Heart left ventricle (tissue), 16 donors: ENCODE data around the gene CCDC187. TPM values are rescaled to one million over a fixed set of nuclear protein-coding genes. Genes with fewer than 3 reads are reported as not detected.

Source experiments
- ATAC-seq, 4 donors: fragments of 200-7000 bp; cut with Tn5 transposase; one replicate each; pipeline ENCODE4 v1.9.1; 2020 to 2022; ENCODE audit warnings: moderate library complexity in 4 of 4, mild to moderate bottlenecking in 3 of 4, moderate number of reproducible peaks in 1 of 4
- DNase-seq, 5 donors: peaks; one replicate each; pipeline ENCODE4 v3.0.0-alpha.2; 2020
- H3K27ac ChIP-seq, 12 donors: fragments of 200-600 bp; sonication (generic) in 4 of 12; one replicate each; pipeline versions ENCODE4 v1.5.0 to v1.8.0; 2016 to 2022; ENCODE audit warnings: mild to moderate bottlenecking in 2 of 12
- H3K27me3 ChIP-seq, 9 donors: fragments of 200-600 bp; sonication (generic) in 2 of 9; one replicate each; pipeline versions ENCODE4 v1.5.1 to v1.8.0; 2016 to 2022; ENCODE audit warnings: mild to moderate bottlenecking in 3 of 9
- H3K36me3 ChIP-seq, 9 donors: fragments of 200-600 bp; sonication (generic) in 2 of 9; one replicate each; pipeline versions ENCODE4 v1.5.0 to v1.8.0; 2018 to 2022; ENCODE audit warnings: mild to moderate bottlenecking in 2 of 9
- H3K4me1 ChIP-seq, 12 donors: fragments of 200-600 bp; sonication (generic) in 4 of 12; one replicate each; pipeline versions ENCODE4 v1.5.0 to v1.8.0; 2016 to 2022; ENCODE audit warnings: mild to moderate bottlenecking in 3 of 12
- H3K4me3 ChIP-seq, 12 donors: fragments of 200-600 bp; sonication (generic) in 4 of 12; one replicate each; pipeline versions ENCODE4 v1.5.0 to v1.8.0; 2017 to 2022; ENCODE audit warnings: mild to moderate bottlenecking in 9 of 12, moderate library complexity in 4 of 12
- H3K9me3 ChIP-seq, 12 donors: fragments of 200-600 bp; sonication (generic) in 4 of 12; one replicate each; pipeline versions ENCODE4 v1.5.0 to v1.8.0; 2016 to 2022; ENCODE audit warnings: mild to moderate bottlenecking in 1 of 12
- CTCF ChIP-seq, 12 donors: fragments of 200-600 bp; sonication (generic) in 4 of 12; IDR thresholded peaks; one replicate each; pipeline versions ENCODE4 v1.5.0 to v1.8.0; 2018 to 2022; ENCODE audit warnings: antibody characterized with exemption in 12 of 12, mild to moderate bottlenecking in 5 of 12
- POLR2A ChIP-seq, 2 donors: fragments of 450-650 bp; IDR thresholded peaks; one replicate each; pipeline ENCODE4 v1.6.1; 2017; ENCODE audit warnings: antibody characterized with exemption in 2 of 2, mild to moderate bottlenecking in 2 of 2, moderate library complexity in 2 of 2
- WGBS, 4 donors: extraction: QIAGEN DNeasy Blood & Tissue Kit in 2 of 4; methylation state at CpG; one replicate each; pipeline versions ENCODE4 v1.1.5 to v1.1.7; 2013 to 2018; 5-methylcytosine and 5-hydroxymethylcytosine counted together
- intact Hi-C, 10 donors: fragments of 100-400 bp; cut with DNase I; formaldehyde crosslinking; loops; one replicate each; pipeline versions ENCODE4 v1.11.1 to v1.14.2; 2022
- polyA plus RNA-seq, 2 donors: library from polyadenylated mRNA; stranded (reverse); fragments of 200-250 nt; gene quantifications; one replicate each; pipeline ENCODE4 v1.2.3, GENCODE V29; 2013
- total RNA-seq, 9 donors: library from RNA; depleted of rRNA in 2 of 9; stranded (reverse); fragments of >200 nt in 2 of 9; fragmentation: NEBNext Ultra II Directional in 3 of 9; extraction: Animal tissue kit (Norgen Biotek cat#: 25700) in 3 of 9; gene quantifications; one replicate each; pipeline versions ENCODE4 v1.1.0 to v1.2.4, GENCODE V29; 2016 to 2023
- donor health status: ischemic (EF 13 %, LVEDD 7.1; RV severe dilation, severe dysfunction).
- donor health status: healthy with polysubstance abuse.
- donor health status: DM: no; HTN: yes; CAD: no.
- donor health status: DM: no; HTN: no; CAD: no.
- donor health status: ischemic (EF 25% LVEDD 6.9; RV normal size, moderate dysfunction).
- donor health status: ischemic (EF 25% LVEDD 5.7; RV mildly dilated, moderate dysfunction).
- donor health status: healthy.
- donor health status: DM: yes; HTN: yes; CAD: no.
- donor health status: ischemic (EF 35%, LVEDD 5.7; RV mildly dilated, moderate dysfunction).
- donor health status: nonischemic (EF 11% LVEDD 7.7; RV severe dilation, severe dysfunction).
- donor health status: DM: yes; HTN: yes; CAD: no.
- donor health status: PGD.
- donor health status: ischemic (EF 29% LVEDD 5.4; RV normal size, mild dysfunction).
- donor health status: nonischemic (EF 23%, LVEDD 6.1; RV moderate dilation, normal function).

CCDC187 gene
- total and polyA plus RNA-seq, 11 donors = 0.04 TPM; not detected in 10

DNA sequence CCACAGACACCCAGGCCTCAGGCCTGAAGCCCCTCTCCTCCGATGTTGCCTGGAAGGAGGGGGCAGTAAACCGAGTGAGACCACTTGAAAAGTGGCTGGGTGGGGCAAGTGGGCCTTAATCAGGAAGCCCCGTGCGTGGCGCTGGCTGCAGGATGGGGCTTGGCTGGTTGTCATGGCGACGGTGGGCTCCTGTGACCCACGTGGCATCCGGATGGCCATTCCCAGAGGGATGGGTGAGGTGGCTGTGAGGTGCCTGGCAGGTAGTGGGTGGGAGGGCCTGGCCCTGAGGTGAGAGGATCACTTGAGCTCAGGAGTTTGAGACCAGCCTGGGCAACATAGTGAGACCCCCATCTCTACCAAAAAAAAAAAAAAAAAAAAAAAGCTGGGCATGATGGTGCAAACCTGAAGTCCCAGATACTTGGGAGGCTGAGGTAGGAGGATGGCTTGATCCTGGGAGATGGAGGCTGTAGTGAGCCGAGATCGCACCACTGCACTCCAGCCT is 28.6 kb upstream of the CCDC187 start:
- intact Hi-C loops = loop anchor here in 1 of 10 donors (10.0 kb wide), 1 partner anchor 72 kb away; the partner anchor contains the start of gene SNAPC4
- Histone ChIP-seq H3K9me3 (no peaks in the 10 kb centered on the region), H3K4me1 (peaks cover 5 to 33% (median 17%) of the 10 kb centered on the region in 12 donors), H3K27ac (no peak overlapping the region), H3K27me3 (no peaks in the 10 kb centered on the region), H3K4me3 (no peak overlapping the region), H3K36me3 (peaks cover 0 to 24% (median 4%) of the 10 kb centered on the region in 9 donors)
- peak in 1 of 5 donors; percentile 37 for DNase-seq
- 82 to 85% (median 84%) methylated on average over 11 of the region's 11 CpGs for WGBS, 4 donors
- no peak for TF ChIP-seq POLR2A (IDR thresholded peaks at IDR 0.05)
- no peak for TF ChIP-seq CTCF (IDR thresholded peaks at IDR 0.05)
- ATAC-seq = no peak

- ATAC-seq (no peak), DNase-seq (peak in 1 of 5 donors; percentile 55)
- Histone ChIP-seq H3K36me3 (peaks cover 0 to 17% (median 0%) of the 10 kb centered on the region in 9 donors), H3K27ac (no peak overlapping the region), H3K9me3 (no peaks in the 10 kb centered on the region), H3K27me3 (no peaks in the 10 kb centered on the region), H3K4me1 (peaks cover 5 to 38% (median 20%) of the 10 kb centered on the region in 12 donors), H3K4me3 (no peak overlapping the region)
- 86 to 90% (median 90%) methylated on average over 27 to 46 of the region's 46 CpGs for WGBS, 4 donors
- TF ChIP-seq POLR2A (IDR thresholded peaks at IDR 0.05) (no peak), CTCF (IDR thresholded peaks at IDR 0.05) (no peak)
- intact Hi-C loops = loop anchor here in 1 of 10 donors (10.0 kb wide), 1 partner anchor 73 kb away; the partner anchor contains the start of gene SNAPC4
These were observed 27.9 kb upstream of the CCDC187 start for GRCh38 chr9:136331556-136332481.

DNA sequence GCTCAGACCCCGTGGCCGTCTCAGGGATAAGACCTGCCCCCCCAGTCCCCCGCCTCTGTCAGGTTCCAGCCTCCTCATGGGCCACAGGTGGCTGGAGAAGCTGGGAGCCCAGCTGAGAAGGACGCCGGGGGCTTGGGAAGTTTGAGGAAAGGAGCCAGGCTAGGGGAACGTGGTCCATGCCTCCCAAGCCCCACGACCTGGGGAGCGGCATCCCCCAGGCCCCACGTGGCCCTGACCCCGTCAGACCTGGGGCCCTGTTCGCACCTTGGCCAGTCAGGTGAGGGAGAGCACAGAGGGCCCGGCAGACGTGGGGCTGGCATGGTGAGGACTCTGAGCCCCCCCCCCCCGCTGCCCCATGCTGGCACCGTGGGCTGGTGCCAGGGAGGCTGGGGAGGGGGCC is 27.1 kb upstream of the CCDC187 start:
- intact Hi-C loops = loop anchor here in 1 of 10 donors (10.0 kb wide), 1 partner anchor 74 kb away; the partner anchor contains the start of gene SNAPC4
- no peak overlapping the region for H3K27ac ChIP-seq
- 81 to 92% (median 90%) methylated on average over 7 to 15 of the region's 15 CpGs for WGBS, 4 donors
- DNase-seq (peak in 1 of 5 donors; percentile 60), ATAC-seq (no peak)
- H3K9me3 ChIP-seq = no peaks in the 10 kb centered on the region
- H3K27me3 ChIP-seq = no peaks in the 10 kb centered on the region
- H3K36me3 ChIP-seq = peaks cover 0 to 10% (median 0%) of the 10 kb centered on the region in 9 donors
- peaks cover 5 to 46% (median 26%) of the 10 kb centered on the region in 12 donors for H3K4me1 ChIP-seq
- TF ChIP-seq POLR2A (IDR thresholded peaks at IDR 0.05) = no peak
- TF ChIP-seq CTCF (IDR thresholded peaks at IDR 0.05) = no peak
- H3K4me3 ChIP-seq = no peak overlapping the region
